ENCODE results near the gene UBR4. TPM values are rescaled to one million over a fixed set of nuclear protein-coding genes. Genes with fewer than 3 reads are reported as not detected.

Gene UBR4
- total and polyA plus RNA-seq, 2 of the 8 experiments (the other 6 are each of a cell fraction or from before 2014, with no cell fraction given) = 139 to 152 TPM

DNA sequence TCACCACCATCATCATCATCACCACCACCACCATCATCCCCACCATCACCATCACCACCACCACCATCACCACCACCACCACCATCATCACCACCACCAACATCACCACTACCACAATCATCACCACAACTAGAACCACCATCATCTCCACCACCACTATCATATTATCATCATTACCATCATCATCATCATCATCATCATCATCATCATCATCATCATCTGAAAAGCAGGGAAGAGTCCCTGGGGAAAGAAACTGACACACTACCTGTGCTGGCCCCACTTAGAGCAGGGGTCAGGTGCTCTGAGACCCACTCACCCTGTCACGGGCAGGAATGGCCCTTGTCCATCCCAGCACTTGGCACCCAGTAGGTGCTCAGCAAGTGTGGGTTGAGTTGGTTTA, 148.7 kb downstream of the UBR4 start:
- no peak overlapping the region for H3K9ac ChIP-seq (replicated peaks in 1 of 4; ENCODE audit: extremely low read depth in 1 of 4, low read depth in 3 of 4, low read length in 3 of 4)
- H3K56ac ChIP-seq (replicated peaks; ENCODE audit: insufficient read length, low read depth, low read length) = peak overlapping the region; percentile 73
- WGBS, 2 experiments (ENCODE audit: extremely low coverage in 1 of 2, insufficient coverage in 1 of 2, insufficient read length in 1 of 2, insufficient replicate concordance in 2 of 2, low coverage in 1 of 2, low lambda C conversion rate in 2 of 2, missing lambda C conversion rate in 1 of 2) = 86% methylated on average over 1 of the region's 1 CpG; no CpG with 5 or more reads in 1 of the 2 experiments
- no peak overlapping the region for H2BK20ac ChIP-seq (ENCODE audit: low read length)
- no peak overlapping the region for H4K8ac ChIP-seq (ENCODE audit: extremely low read depth, insufficient read depth, low read length)
- no peak overlapping the region for H3K14ac ChIP-seq (ENCODE audit: insufficient read length)
- no peak overlapping the region for H3K4me2 ChIP-seq (ENCODE audit: insufficient read depth in 1 of 2, low read depth in 2 of 2, low read length in 2 of 2)
- H3K4me1 ChIP-seq (replicated peaks in 1 of 4; ENCODE audit: control insufficient read depth in 3 of 4, insufficient read depth in 4 of 4, low read length in 3 of 4) = no peaks in the 10 kb centered on the region; a peak in 1 of 7 replicates
- H3K79me2 ChIP-seq (ENCODE audit: control insufficient read depth in 1 of 2, insufficient read depth in 2 of 2, low read length in 2 of 2) = no peaks in the 10 kb centered on the region
- H3K23ac ChIP-seq (ENCODE audit: insufficient read length) = no peak overlapping the region
- no peak overlapping the region for H3K4ac ChIP-seq (replicated peaks; ENCODE audit: insufficient read length, low read depth, low read length)
- no peaks in the 10 kb centered on the region; the same call in 1 of the 2 replicates for H3K79me1 ChIP-seq (ENCODE audit: low read depth, low read length)
- H3K27me3 ChIP-seq (replicated peaks in 1 of 4; ENCODE audit: control insufficient read depth in 3 of 4, extremely low read depth in 1 of 4, insufficient read depth in 3 of 4, low read length in 3 of 4) = no peaks in the 10 kb centered on the region
- no peak overlapping the region for H4K5ac ChIP-seq (ENCODE audit: insufficient read length, low read depth, low read length)
- H2AFZ ChIP-seq (ENCODE audit: low read length) = no peak overlapping the region
- ChIA-PET CTCF (ENCODE audit: partially characterized antibody) (interaction anchor here (1.4 kb wide), 1 partner anchor 154 kb away, joined by 3 read pairs; no protein-coding TSS in a partner anchor), POLR2A (ENCODE audit: partially characterized antibody) (interaction anchor here (1.2 kb wide), 1 partner anchor 8 kb away, joined by 3 read pairs; no protein-coding TSS in a partner anchor)
- no peak overlapping the region for H2BK120ac ChIP-seq (replicated peaks; ENCODE audit: low read depth, low read length)
- no peak overlapping the region for H2AK5ac ChIP-seq (ENCODE audit: low read depth, low read length)
- H3K9me3 ChIP-seq (ENCODE audit: insufficient read depth in 2 of 2, low read depth in 1 of 2, low read length in 1 of 2) = peaks cover 0 to 5% of the 10 kb centered on the region in 2 experiments; a peak in 1 of 4 replicates
- no peak overlapping the region for H2BK5ac ChIP-seq (ENCODE audit: low read depth, low read length)
- DNase-seq (ENCODE audit: low read depth in 1 of 2, low spot score in 2 of 2) = no peak
- H3K36me3 ChIP-seq (ENCODE audit: control insufficient read depth in 2 of 4, insufficient read depth in 4 of 4, low read length in 3 of 4) = no peaks in the 10 kb centered on the region
- H3K4me3 ChIP-seq (ENCODE audit: extremely low read depth in 1 of 4, insufficient read depth in 2 of 4, low read depth in 3 of 4, low read length in 4 of 4) = no peak overlapping the region
- no peak for FAIRE-seq
- H2BK15ac ChIP-seq (ENCODE audit: low read length) = no peak overlapping the region
- no peak overlapping the region for H2BK12ac ChIP-seq (ENCODE audit: low read depth, low read length)
- H4K20me1 ChIP-seq (replicated peaks in 1 of 2; ENCODE audit: control insufficient read depth in 1 of 2, insufficient read depth in 2 of 2, low read length in 2 of 2) = no peaks in the 10 kb centered on the region
- no peak overlapping the region for H3K18ac ChIP-seq (ENCODE audit: extremely low read depth, low read length)
- H4K91ac ChIP-seq (replicated peaks; ENCODE audit: insufficient read length, low read length) = no peak overlapping the region
- no peak overlapping the region for H3K27ac ChIP-seq (ENCODE audit: low read depth, low read length)
- peaks cover 4% of the 10 kb centered on the region; the same call in 1 of the 2 replicates for H3K23me2 ChIP-seq (ENCODE audit: low read depth, low read length)
- TF ChIP-seq CEBPB (IDR thresholded peaks at IDR 0.05; ENCODE audit: low read depth, low read length) = no peak
- no peak for TF ChIP-seq KDM5A (IDR thresholded peaks at IDR 0.05; ENCODE audit: low read length)
- TF ChIP-seq, protein P1, sequence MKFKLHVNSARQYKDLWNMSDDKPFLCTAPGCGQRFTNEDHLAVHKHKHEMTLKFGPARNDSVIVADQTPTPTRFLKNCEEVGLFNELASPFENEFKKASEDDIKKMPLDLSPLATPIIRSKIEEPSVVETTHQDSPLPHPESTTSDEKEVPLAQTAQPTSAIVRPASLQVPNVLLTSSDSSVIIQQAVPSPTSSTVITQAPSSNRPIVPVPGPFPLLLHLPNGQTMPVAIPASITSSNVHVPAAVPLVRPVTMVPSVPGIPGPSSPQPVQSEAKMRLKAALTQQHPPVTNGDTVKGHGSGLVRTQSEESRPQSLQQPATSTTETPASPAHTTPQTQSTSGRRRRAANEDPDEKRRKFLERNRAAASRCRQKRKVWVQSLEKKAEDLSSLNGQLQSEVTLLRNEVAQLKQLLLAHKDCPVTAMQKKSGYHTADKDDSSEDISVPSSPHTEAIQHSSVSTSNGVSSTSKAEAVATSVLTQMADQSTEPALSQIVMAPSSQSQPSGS (IDR thresholded peaks at IDR 0.05; ENCODE audit: low read length) = no peak
- TF ChIP-seq MAX (IDR thresholded peaks at IDR 0.05) = no peak
- TF ChIP-seq TAF7 (optimal IDR thresholded peaks at IDR 0.05; ENCODE audit: borderline replicate concordance, low read depth, low read length) = no peak
